GM19452 (cell line): Measurements from ENCODE around the gene GALNT12.

ENCODE experiments used
- ATAC-seq: cut with Tn5 transposase; IDR thresholded peaks from one replicate; pipeline ENCODE4 v1.9.1; 2021; ENCODE audit not compliant: unreplicated experiment

Gene GALNT12

GRCh38 chr9:98855592-98855991 is 48.1 kb downstream of the GALNT12 start:
- no peak for ATAC-seq

- ATAC-seq: no peak
Measured at GRCh38 chr9:98856982-98857381, 49.5 kb downstream of the GALNT12 start.

- ATAC-seq: no peak
Measured at GRCh38 chr9:98859941-98860340, 52.5 kb downstream of the GALNT12 start.

- no peak for ATAC-seq
Measured at GRCh38 chr9:98860871-98861293, 53.4 kb downstream of the GALNT12 start.

GRCh38 chr9:98861781-98862504 is 54.5 kb downstream of the GALNT12 start:
- ATAC-seq: no peak

- no peak for ATAC-seq
Measured at GRCh38 chr9:98862936-98863335, 55.5 kb downstream of the GALNT12 start.

GRCh38 chr9:98864281-98865174 is 57.1 kb downstream of the GALNT12 start:
- no peak for ATAC-seq

GRCh38 chr9:98865284-98865875 is 57.9 kb downstream of the GALNT12 start:
- ATAC-seq: no peak

GRCh38 chr9:98866435-98867102 is 59.1 kb downstream of the GALNT12 start:
- no peak for ATAC-seq

- ATAC-seq: no peak
Measured at GRCh38 chr9:98867103-98867428, 59.6 kb downstream of the GALNT12 start.

- no peak for ATAC-seq
Measured at GRCh38 chr9:98867429-98868168, 60.1 kb downstream of the GALNT12 start.

GRCh38 chr9:98869078-98869745 is 61.7 kb downstream of the GALNT12 start:
- no peak for ATAC-seq

GRCh38 chr9:98869866-98870265 is 62.4 kb downstream of the GALNT12 start:
- ATAC-seq: no peak

GRCh38 chr9:98870782-98871557 is 63.5 kb downstream of the GALNT12 start:
- no peak for ATAC-seq

GRCh38 chr9:98871558-98872065 is 64.1 kb downstream of the GALNT12 start:
- no peak for ATAC-seq

- no peak for ATAC-seq
Measured at GRCh38 chr9:98873526-98873925, 66.1 kb downstream of the GALNT12 start.

- ATAC-seq: no peak
Measured at GRCh38 chr9:98873951-98874371, 66.5 kb downstream of the GALNT12 start.

GRCh38 chr9:98874721-98875255 is 67.3 kb downstream of the GALNT12 start:
- no peak for ATAC-seq

GRCh38 chr9:98875536-98875935 is 68.1 kb downstream of the GALNT12 start:
- no peak for ATAC-seq
